Measurements from ENCODE around the gene TNNI3. TPM values are rescaled to one million over a fixed set of nuclear protein-coding genes. Genes with fewer than 3 reads are reported as not detected.

Gene TNNI3
- total and polyA plus RNA-seq, 9 of the 15 experiments (the other 6 are each of a cell fraction or from before 2014, with no cell fraction given), result 4.7 to 158 (median 42.0) TPM

DNA sequence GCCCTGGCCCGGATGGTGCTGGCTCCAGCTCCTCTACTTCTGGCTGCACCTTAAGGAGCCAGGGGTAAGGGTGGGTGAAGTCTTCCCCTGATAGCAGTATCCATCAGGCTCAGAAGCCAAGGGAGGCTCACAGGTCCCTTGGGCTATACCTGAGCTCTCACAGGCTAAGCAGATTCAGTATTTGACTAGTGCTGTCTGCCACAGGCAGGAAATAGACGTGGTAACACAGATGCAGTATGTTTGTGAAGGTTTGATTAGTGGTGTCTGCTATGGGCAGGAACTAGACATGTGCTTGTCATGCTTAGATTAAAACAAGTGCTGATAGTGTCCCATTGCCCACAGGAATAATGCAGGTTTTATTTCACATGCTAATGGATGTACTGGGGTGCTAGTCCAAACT lies 18.5 kb upstream of the TNNI3 start (continued):
- TF ChIP-seq, protein P1, sequence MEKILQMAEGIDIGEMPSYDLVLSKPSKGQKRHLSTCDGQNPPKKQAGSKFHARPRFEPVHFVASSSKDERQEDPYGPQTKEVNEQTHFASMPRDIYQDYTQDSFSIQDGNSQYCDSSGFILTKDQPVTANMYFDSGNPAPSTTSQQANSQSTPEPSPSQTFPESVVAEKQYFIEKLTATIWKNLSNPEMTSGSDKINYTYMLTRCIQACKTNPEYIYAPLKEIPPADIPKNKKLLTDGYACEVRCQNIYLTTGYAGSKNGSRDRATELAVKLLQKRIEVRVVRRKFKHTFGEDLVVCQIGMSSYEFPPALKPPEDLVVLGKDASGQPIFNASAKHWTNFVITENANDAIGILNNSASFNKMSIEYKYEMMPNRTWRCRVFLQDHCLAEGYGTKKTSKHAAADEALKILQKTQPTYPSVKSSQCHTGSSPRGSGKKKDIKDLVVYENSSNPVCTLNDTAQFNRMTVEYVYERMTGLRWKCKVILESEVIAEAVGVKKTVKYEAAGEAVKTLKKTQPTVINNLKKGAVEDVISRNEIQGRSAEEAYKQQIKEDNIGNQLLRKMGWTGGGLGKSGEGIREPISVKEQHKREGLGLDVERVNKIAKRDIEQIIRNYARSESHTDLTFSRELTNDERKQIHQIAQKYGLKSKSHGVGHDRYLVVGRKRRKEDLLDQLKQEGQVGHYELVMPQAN (IDR thresholded peaks at IDR 0.05; ENCODE audit: borderline replicate concordance), result peak; percentile 68; the same call in 1 of the 2 replicates
- TF ChIP-seq TEAD4 (IDR thresholded peaks at IDR 0.05; ENCODE audit: low read length) (peak; percentile 43; the same call in 1 of the 2 replicates), TEAD4 (CRISPR knock-in tag; IDR thresholded peaks at IDR 0.05; ENCODE audit: borderline replicate concordance) (no peak), ARHGAP35 (IDR thresholded peaks at IDR 0.05; ENCODE audit: partially characterized antibody) (no peak), TAF1 (IDR thresholded peaks at IDR 0.05; ENCODE audit: control insufficient read depth, extremely low read depth, insufficient read depth, low read length, severe bottlenecking) (no peak), MEIS2 (IDR thresholded peaks at IDR 0.05; ENCODE audit: partially characterized antibody) (peak; percentile 39), DIDO1 (tag; IDR thresholded peaks at IDR 0.05; ENCODE audit: low read depth) (no peak), ATF1 (CRISPR knock-in tag; IDR thresholded peaks at IDR 0.05) (no peak), ATF1 (tag; IDR thresholded peaks at IDR 0.05) (peak; percentile 44; the same call in 1 of the 2 replicates), CSDE1 (IDR thresholded peaks at IDR 0.05) (no peak), L3MBTL2 (IDR thresholded peaks at IDR 0.05) (peak; percentile 70), EP400 (IDR thresholded peaks at IDR 0.05) (peak; percentile 70), CTBP1 (IDR thresholded peaks at IDR 0.05; ENCODE audit: borderline replicate concordance) (peak; percentile 44; the same call in 1 of the 2 replicates), STAT5A (IDR thresholded peaks at IDR 0.05; ENCODE audit: borderline replicate concordance, low read length) (peak; percentile 30; the same call in 1 of the 2 replicates), ZNF668 (CRISPR knock-in tag; IDR thresholded peaks at IDR 0.05) (no peak), MAFF (IDR thresholded peaks at IDR 0.05; ENCODE audit: low read length) (no peak), NFYB (IDR thresholded peaks at IDR 0.05; ENCODE audit: extremely low read depth, insufficient read length) (no peak), CREB1 (IDR thresholded peaks at IDR 0.05) (no peak), CREB1 (CRISPR knock-in tag; IDR thresholded peaks at IDR 0.05) (peak; percentile 29; the same call in 1 of the 2 replicates), GATA2 (CRISPR knock-in tag; IDR thresholded peaks at IDR 0.05) (no peak), STAT5B (CRISPR knock-in tag; IDR thresholded peaks at IDR 0.05) (no peak), ATF7 (IDR thresholded peaks at IDR 0.05) (0 out of 2 replicates have a peak, but pooled peaks have one; percentile 17)
- TF ChIP-seq, protein P2, sequence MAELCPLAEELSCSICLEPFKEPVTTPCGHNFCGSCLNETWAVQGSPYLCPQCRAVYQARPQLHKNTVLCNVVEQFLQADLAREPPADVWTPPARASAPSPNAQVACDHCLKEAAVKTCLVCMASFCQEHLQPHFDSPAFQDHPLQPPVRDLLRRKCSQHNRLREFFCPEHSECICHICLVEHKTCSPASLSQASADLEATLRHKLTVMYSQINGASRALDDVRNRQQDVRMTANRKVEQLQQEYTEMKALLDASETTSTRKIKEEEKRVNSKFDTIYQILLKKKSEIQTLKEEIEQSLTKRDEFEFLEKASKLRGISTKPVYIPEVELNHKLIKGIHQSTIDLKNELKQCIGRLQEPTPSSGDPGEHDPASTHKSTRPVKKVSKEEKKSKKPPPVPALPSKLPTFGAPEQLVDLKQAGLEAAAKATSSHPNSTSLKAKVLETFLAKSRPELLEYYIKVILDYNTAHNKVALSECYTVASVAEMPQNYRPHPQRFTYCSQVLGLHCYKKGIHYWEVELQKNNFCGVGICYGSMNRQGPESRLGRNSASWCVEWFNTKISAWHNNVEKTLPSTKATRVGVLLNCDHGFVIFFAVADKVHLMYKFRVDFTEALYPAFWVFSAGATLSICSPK (IDR thresholded peaks at IDR 0.05; ENCODE audit: borderline replicate concordance), result no peak
- TF ChIP-seq, protein P3, sequence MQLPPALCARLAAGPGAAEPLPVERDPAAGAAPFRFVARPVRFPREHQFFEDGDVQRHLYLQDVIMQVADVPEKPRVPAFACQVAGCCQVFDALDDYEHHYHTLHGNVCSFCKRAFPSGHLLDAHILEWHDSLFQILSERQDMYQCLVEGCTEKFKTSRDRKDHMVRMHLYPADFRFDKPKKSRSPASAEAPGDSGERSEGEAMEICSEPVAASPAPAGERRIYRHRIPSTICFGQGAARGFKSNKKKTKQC (CRISPR knock-in tag; IDR thresholded peaks at IDR 0.05), result 0 out of 2 replicates have a peak, but pooled peaks have one; percentile 43
- TF ChIP-seq, protein P4, sequence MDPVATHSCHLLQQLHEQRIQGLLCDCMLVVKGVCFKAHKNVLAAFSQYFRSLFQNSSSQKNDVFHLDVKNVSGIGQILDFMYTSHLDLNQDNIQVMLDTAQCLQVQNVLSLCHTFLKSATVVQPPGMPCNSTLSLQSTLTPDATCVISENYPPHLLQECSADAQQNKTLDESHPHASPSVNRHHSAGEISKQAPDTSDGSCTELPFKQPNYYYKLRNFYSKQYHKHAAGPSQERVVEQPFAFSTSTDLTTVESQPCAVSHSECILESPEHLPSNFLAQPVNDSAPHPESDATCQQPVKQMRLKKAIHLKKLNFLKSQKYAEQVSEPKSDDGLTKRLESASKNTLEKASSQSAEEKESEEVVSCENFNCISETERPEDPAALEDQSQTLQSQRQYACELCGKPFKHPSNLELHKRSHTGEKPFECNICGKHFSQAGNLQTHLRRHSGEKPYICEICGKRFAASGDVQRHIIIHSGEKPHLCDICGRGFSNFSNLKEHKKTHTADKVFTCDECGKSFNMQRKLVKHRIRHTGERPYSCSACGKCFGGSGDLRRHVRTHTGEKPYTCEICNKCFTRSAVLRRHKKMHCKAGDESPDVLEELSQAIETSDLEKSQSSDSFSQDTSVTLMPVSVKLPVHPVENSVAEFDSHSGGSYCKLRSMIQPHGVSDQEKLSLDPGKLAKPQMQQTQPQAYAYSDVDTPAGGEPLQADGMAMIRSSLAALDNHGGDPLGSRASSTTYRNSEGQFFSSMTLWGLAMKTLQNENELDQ (CRISPR knock-in tag; IDR thresholded peaks at IDR 0.05; ENCODE audit: borderline replicate concordance), result no peak
